ENCODE results near the gene CAVIN3. TPM values are rescaled to one million over a fixed set of nuclear protein-coding genes. Genes with fewer than 3 reads are reported as not detected.

The CAVIN3 gene
- total RNA-seq, 4 donors from 2014 or later: 8.2 to 124 (median 31.0) TPM

DNA sequence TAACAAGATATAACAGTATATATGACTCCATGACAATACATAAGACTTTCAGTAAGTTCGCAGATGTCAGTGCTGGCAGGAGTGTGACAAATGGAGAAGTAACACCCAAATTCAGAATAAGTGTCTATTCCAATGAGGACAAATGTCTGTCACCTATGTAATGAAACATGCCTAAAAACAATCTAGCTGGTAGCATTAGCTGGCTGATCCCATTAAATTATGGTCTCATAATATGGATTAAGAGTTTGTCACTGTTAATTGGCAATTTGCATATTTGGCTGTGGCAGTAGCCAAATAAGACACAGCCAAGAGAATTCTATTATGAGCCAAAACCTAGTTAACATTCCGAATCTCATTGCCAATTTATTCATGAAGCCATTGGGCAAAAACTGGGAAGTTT is 30.2 kb upstream of the CAVIN3 start:
- no peaks in the 10 kb centered on the region for H3K9me3 ChIP-seq
- no peak overlapping the region for H3K4me3 ChIP-seq
- H3K36me3 ChIP-seq: no peaks in the 10 kb centered on the region
- intact Hi-C loops (cut with DNase I; ENCODE audit: low total_unique reads): loop anchor here (5.0 kb wide), 1 partner anchor 98 kb away; no protein-coding TSS in a partner anchor
- WGBS, 2 donors (ENCODE audit: low coverage in 1 of 2): 89% methylated on average over 1 to 2 of the region's 2 CpGs
- TF ChIP-seq EP300 (IDR thresholded peaks at IDR 0.05; ENCODE audit: low read depth): no peak
- TF ChIP-seq POLR2A (IDR thresholded peaks at IDR 0.05): no peak
- TF ChIP-seq, protein P1, sequence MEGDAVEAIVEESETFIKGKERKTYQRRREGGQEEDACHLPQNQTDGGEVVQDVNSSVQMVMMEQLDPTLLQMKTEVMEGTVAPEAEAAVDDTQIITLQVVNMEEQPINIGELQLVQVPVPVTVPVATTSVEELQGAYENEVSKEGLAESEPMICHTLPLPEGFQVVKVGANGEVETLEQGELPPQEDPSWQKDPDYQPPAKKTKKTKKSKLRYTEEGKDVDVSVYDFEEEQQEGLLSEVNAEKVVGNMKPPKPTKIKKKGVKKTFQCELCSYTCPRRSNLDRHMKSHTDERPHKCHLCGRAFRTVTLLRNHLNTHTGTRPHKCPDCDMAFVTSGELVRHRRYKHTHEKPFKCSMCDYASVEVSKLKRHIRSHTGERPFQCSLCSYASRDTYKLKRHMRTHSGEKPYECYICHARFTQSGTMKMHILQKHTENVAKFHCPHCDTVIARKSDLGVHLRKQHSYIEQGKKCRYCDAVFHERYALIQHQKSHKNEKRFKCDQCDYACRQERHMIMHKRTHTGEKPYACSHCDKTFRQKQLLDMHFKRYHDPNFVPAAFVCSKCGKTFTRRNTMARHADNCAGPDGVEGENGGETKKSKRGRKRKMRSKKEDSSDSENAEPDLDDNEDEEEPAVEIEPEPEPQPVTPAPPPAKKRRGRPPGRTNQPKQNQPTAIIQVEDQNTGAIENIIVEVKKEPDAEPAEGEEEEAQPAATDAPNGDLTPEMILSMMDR (IDR thresholded peaks at IDR 0.05): no peak
- no peak for TF ChIP-seq POLR2AphosphoS5 (IDR thresholded peaks at IDR 0.05)
- in situ Hi-C loops (cut with MboI; ENCODE audit: low pct_ligation_motif_present in 1 of 4, low pct_unique_long_range_greater_than_20kb in 1 of 4, low sequenced_read_pairs in 3 of 4): loop anchor here in 2 of 4 donors (10.0 kb wide), 1 partner anchor 326 kb away; no protein-coding TSS in a partner anchor
- no peaks in the 10 kb centered on the region for H3K27me3 ChIP-seq
- no peaks in the 10 kb centered on the region for H3K4me1 ChIP-seq
- H3K27ac ChIP-seq: no peak overlapping the region
- DNase-seq: no peak

DNA sequence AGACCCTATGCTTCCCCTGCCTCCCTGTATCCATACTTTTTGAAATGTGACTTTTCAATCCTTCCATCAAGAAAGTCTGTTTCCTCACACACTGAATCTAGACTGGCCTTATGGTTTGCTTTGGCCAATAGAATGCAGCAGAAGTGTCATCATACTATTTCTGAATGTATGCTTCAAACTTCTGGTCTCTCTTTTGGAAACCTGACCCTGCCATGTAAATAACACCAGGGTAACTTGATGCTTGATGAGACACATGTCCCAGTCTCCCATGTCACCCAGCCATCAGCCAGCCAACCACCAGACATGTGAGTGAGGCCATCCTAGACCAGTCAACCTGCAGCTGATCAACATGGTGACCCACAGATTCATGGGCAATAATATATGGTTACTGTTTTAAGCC is 29.7 kb upstream of the CAVIN3 start:
- in situ Hi-C loops (cut with MboI; ENCODE audit: low pct_ligation_motif_present in 1 of 4, low pct_unique_long_range_greater_than_20kb in 1 of 4, low sequenced_read_pairs in 3 of 4): loop anchor here in 2 of 4 donors (10.0 kb wide), 1 partner anchor 325 kb away; no protein-coding TSS in a partner anchor
- Histone ChIP-seq H3K4me3 (no peak overlapping the region), H3K36me3 (no peaks in the 10 kb centered on the region), H3K27ac (no peak overlapping the region), H3K4me1 (no peaks in the 10 kb centered on the region), H3K27me3 (no peaks in the 10 kb centered on the region), H3K9me3 (no peaks in the 10 kb centered on the region)
- no peak for DNase-seq
- intact Hi-C loops (cut with DNase I; ENCODE audit: low total_unique reads): loop anchor here (5.0 kb wide), 1 partner anchor 98 kb away; no protein-coding TSS in a partner anchor
- TF ChIP-seq, protein P1 (IDR thresholded peaks at IDR 0.05): no peak
- TF ChIP-seq POLR2AphosphoS5 (IDR thresholded peaks at IDR 0.05) (no peak), POLR2A (IDR thresholded peaks at IDR 0.05) (no peak), EP300 (IDR thresholded peaks at IDR 0.05; ENCODE audit: low read depth) (no peak)

DNA sequence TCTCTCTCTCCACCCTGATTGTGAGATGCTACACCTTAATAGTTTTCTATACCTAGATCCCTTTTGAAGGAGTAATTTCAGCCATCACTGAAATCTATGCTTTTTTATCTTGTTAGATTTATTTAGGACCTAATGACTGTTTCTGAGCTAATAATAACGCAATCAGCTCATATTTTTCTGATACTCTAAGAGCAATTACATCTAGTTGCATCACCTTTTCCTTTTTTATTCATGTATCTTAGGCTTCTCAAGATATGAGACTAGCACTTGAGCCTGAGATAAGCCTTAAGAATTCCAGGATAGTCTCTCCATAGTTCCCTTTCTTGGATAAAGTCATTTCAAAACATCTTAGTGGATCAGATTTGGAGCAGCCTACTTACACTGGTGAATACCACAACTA is 25.1 kb upstream of the CAVIN3 start:
- WGBS, 2 donors (ENCODE audit: low coverage in 1 of 2): 95 to 100% methylated on average over 1 of the region's 1 CpG
- Histone ChIP-seq H3K4me1 (no peaks in the 10 kb centered on the region), H3K4me3 (no peak overlapping the region), H3K27me3 (no peaks in the 10 kb centered on the region), H3K36me3 (no peaks in the 10 kb centered on the region), H3K9me3 (no peaks in the 10 kb centered on the region), H3K27ac (no peak overlapping the region)
- in situ Hi-C loops (cut with MboI; ENCODE audit: low pct_ligation_motif_present in 1 of 4, low pct_unique_long_range_greater_than_20kb in 1 of 4, low sequenced_read_pairs in 3 of 4): loop anchor here in 1 of 4 donors (25.0 kb wide), 1 partner anchor 333 kb away; the partner anchor contains the start of gene OR56A4
- TF ChIP-seq POLR2A (IDR thresholded peaks at IDR 0.05) (no peak), POLR2AphosphoS5 (IDR thresholded peaks at IDR 0.05) (no peak), EP300 (IDR thresholded peaks at IDR 0.05; ENCODE audit: low read depth) (no peak)
- TF ChIP-seq, protein P1 (IDR thresholded peaks at IDR 0.05): no peak
- no peak for DNase-seq
- intact Hi-C loops (cut with DNase I; ENCODE audit: low total_unique reads): no loop called here

DNA sequence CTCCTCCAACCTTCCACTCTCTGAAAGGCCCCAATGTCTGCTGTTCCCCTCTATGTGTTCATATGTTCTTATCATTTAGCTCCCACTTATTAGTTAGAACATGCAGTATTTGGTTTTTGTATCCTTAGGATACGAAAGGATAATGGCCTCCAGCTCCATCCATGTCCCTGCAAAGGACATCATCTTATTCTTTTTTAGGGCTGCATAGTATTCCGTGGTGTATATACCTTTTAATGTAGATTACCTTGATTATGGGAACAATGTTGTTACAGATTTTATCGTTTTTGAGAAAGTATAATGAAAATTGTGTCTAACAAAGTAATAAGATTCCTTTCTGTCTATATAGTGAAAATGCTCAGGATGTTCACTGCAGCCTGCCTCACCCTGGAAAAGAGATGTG is 16.0 kb upstream of the CAVIN3 start:
- Histone ChIP-seq H3K9me3 (no peaks in the 10 kb centered on the region), H3K4me3 (no peak overlapping the region), H3K36me3 (no peaks in the 10 kb centered on the region), H3K4me1 (peaks cover 0 to 4% (median 0%) of the 10 kb centered on the region in 4 donors), H3K27me3 (no peaks in the 10 kb centered on the region), H3K27ac (no peak overlapping the region)
- TF ChIP-seq, protein P1 (IDR thresholded peaks at IDR 0.05): no peak
- no peak for TF ChIP-seq EP300 (IDR thresholded peaks at IDR 0.05; ENCODE audit: low read depth)
- no peak for TF ChIP-seq POLR2A (IDR thresholded peaks at IDR 0.05)
- no peak for TF ChIP-seq POLR2AphosphoS5 (IDR thresholded peaks at IDR 0.05)
- no peak for DNase-seq
- WGBS, 2 donors (ENCODE audit: low coverage in 1 of 2): 83 to 91% methylated on average over 3 of the region's 3 CpGs
- in situ Hi-C loops (cut with MboI; ENCODE audit: low pct_ligation_motif_present in 1 of 4, low pct_unique_long_range_greater_than_20kb in 1 of 4, low sequenced_read_pairs in 3 of 4): loop anchor here in 1 of 4 donors (25.0 kb wide), 1 partner anchor 324 kb away; the partner anchor contains the start of gene OR56A4
- intact Hi-C loops (cut with DNase I; ENCODE audit: low total_unique reads): no loop called here
